GM19328 (cell line): Measurements from ENCODE around the gene ATAD3B.

Source experiments
- ATAC-seq: cut with Tn5 transposase; IDR thresholded peaks from one replicate; pipeline ENCODE4 v1.9.1; 2021; ENCODE audit warnings: mild to moderate bottlenecking, moderate library complexity; ENCODE audit not compliant: unreplicated experiment

Gene ATAD3B

DNA sequence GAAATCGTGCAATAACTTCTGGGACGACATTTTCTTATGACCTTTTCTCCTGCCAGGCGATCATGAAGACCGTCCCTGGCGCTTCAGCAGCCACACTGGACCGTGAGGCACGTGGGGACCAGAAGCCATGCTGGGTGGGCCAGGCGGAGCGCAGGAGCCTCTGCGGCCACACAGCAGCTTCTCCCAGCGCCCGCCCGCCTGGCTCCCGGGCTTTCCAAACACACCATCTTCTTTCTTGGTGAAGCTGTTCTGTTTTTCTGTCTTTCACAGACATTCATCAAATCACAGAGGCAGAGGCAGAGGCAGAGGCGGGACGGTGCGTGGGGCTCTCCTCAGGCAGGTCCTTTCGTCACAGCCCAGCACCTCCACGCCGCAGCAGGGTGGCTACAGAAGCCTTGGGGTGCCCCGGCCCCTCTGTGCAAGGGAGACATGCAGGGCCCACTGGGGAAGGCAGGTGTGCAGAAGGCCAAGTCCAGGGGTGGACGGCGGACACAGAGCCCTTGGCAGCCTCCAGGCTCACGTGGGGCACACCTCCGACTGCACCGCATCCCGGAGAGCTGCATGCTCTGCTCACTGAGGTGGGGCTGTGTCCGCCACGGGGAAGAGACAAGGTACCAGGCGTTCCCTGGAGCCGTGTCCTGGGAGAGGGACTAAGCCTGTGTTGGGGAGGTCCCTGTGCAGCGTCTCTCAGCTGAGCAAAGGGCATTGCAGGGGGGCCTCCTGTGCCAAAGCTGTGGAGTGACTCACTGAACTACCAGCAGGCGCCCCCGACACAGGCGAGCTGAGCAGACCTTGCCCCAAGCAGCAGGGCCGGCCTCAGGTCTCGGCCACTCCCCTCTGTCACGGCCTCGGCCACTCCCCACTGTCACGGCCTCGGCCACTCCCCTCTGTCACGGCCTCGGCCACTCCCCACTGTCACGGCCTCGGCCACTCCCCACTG lies 71.5 kb downstream of the ATAD3B start:
- ATAC-seq, result no peak

DNA sequence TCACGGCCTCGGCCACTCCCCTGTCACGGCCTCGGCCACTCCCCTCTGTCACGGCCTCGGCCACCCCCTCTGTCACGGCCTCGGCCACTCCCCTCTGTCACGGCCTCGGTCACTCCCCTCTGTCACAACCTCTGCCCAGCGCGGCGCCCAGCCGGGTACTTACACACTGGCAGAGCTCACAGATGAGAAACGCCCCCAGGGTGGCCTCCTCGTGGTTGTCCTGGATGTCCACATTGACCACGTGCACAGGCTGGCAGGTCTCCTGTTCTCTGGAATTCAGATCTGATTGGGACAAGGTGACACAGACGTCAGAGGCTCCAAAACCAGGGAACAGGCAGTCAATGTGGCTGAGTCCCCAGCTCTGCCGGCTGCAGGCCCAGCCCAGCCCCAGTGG lies 72.1 kb downstream of the ATAD3B start:
- ATAC-seq, result no peak

DNA sequence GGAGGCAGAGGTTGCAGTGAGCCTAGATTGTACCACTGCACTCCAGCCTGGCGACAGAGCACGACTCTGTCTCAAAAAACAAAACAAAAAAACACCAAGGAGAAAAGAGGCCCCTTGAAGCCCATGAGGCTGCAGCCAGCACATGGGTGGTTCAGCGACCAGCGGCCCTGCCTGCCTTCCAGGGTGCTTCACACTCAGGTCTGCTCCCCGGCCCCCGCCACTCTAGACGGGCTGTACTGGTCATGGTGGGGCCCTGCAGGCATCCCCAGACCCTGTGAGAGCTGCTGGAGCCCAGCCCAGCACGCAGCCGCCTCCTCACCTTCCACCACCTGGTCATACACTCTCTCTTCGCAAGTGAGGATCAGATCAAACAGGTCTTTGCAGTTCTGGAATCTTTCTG lies 73.0 kb downstream of the ATAD3B start:
- no peak for ATAC-seq
